SK-N-SH treated with all-trans-retinoic acid at 6 μM for 48 hours (cell line): Measurements from ENCODE around the gene ALOX12B.

ENCODE experiments used
- BACH2 ChIP-seq: fragments of 250-450 bp; sonication (Bioruptor Pico); IDR thresholded peaks from 2 replicates; pipeline ENCODE4 v1.9.0; 2021; ENCODE audit warnings: mild to moderate bottlenecking, borderline replicate concordance
- CSRNP3 ChIP-seq: fragments of 250-450 bp; sonication (Bioruptor Pico); IDR thresholded peaks from 2 replicates; pipeline ENCODE4 v1.5.1; 2021; ENCODE audit warnings: mild to moderate bottlenecking, moderate library complexity
- GLIS3 ChIP-seq: fragments of 250-450 bp; sonication (Bioruptor Pico); IDR thresholded peaks from 2 replicates; pipeline ENCODE4 v1.5.0; 2020; ENCODE audit warnings: mild to moderate bottlenecking, moderate library complexity
- ISL1 ChIP-seq: fragments of 250-450 bp; sonication (Bioruptor Pico); IDR thresholded peaks from 2 replicates; pipeline ENCODE4 v2.1.2; 2022; ENCODE audit warnings: mild to moderate bottlenecking, moderate library complexity
- PATZ1 ChIP-seq: fragments of 250-450 bp; sonication (Bioruptor Pico); IDR thresholded peaks from 2 replicates; pipeline ENCODE4 v1.8.0; 2020; ENCODE audit warnings: mild to moderate bottlenecking, moderate library complexity, borderline replicate concordance
- PPARA ChIP-seq: fragments of 250-450 bp; sonication (Bioruptor Pico); IDR thresholded peaks from 2 replicates; pipeline ENCODE4 v1.5.0; 2020; ENCODE audit warnings: mild to moderate bottlenecking, borderline replicate concordance
- RARB ChIP-seq: fragments of 250-450 bp; sonication (Bioruptor Pico); IDR thresholded peaks from 2 replicates; pipeline ENCODE4 v1.8.0; 2021; ENCODE audit warnings: mild to moderate bottlenecking, moderate library complexity
- SNAI2 ChIP-seq: fragments of 250-450 bp; sonication (Bioruptor Pico); IDR thresholded peaks from 2 replicates; pipeline ENCODE4 v1.5.0; 2020; ENCODE audit warnings: mild to moderate bottlenecking, moderate library complexity
- ZFP3 ChIP-seq: fragments of 250-450 bp; sonication (Bioruptor Pico); IDR thresholded peaks from 2 replicates; pipeline ENCODE4 v1.5.0; 2020; ENCODE audit warnings: mild to moderate bottlenecking, moderate library complexity
- ZFP30 ChIP-seq: fragments of 450-650 bp; formaldehyde crosslinking; IDR thresholded peaks from 2 replicates; pipeline ENCODE4 v1.5.0; 2022; ENCODE audit warnings: mild to moderate bottlenecking, moderate library complexity
- ZNF8 ChIP-seq: fragments of 450-650 bp; formaldehyde crosslinking; IDR thresholded peaks from 2 replicates; pipeline ENCODE4 v1.5.0; 2020; ENCODE audit warnings: mild to moderate bottlenecking, moderate library complexity
- TF ChIP-seq, protein P1 (sequence below): fragments of 250-450 bp; sonication (Bioruptor Pico); IDR thresholded peaks from 2 replicates; pipeline ENCODE4 v1.5.1; 2020; ENCODE audit warnings: low read depth, mild to moderate bottlenecking, moderate library complexity

DNA sequence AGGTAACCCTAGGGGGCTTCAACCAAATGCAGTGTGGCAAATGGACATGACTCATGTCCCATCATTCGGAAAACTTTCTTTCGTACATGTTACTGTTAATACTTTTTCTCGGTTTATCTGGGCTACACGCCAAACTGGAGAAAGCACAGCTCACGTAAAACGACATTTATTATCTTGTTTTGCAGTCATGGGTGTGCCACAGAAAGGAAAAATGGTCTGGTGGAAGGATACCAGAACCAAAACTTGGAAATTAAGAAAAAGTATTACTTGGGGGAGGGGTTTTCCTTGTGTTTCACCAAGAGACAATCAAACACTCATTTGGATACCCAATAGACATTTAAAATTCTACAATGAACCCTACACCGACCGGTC, 25.1 kb downstream of the ALOX12B start:
- TF ChIP-seq ISL1 (CRISPR knock-in tag) (no peak), PATZ1 (CRISPR knock-in tag) (no peak), BACH2 (CRISPR knock-in tag) (no peak), ZNF8 (CRISPR knock-in tag) (no peak), ZFP3 (no peak), PPARA (CRISPR knock-in tag) (no peak), ZFP30 (CRISPR knock-in tag) (no peak), SNAI2 (no peak), CSRNP3 (no peak), RARB (CRISPR knock-in tag) (no peak), GLIS3 (CRISPR knock-in tag) (no peak)
- TF ChIP-seq, protein P1, sequence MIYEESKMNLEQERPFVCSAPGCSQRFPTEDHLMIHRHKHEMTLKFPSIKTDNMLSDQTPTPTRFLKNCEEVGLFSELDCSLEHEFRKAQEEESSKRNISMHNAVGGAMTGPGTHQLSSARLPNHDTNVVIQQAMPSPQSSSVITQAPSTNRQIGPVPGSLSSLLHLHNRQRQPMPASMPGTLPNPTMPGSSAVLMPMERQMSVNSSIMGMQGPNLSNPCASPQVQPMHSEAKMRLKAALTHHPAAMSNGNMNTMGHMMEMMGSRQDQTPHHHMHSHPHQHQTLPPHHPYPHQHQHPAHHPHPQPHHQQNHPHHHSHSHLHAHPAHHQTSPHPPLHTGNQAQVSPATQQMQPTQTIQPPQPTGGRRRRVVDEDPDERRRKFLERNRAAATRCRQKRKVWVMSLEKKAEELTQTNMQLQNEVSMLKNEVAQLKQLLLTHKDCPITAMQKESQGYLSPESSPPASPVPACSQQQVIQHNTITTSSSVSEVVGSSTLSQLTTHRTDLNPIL (CRISPR knock-in tag): no peak
